Measurements from ENCODE around the gene APOD. TPM values are rescaled to one million over a fixed set of nuclear protein-coding genes. Genes with fewer than 3 reads are reported as not detected.

APOD gene
- total and polyA plus RNA-seq, 2 donors from 2014 or later: 12.9 to 24.4 TPM

GRCh38 chr3:195540027-195540426 is 43.7 kb downstream of the APOD start:
- H3K9ac ChIP-seq (ENCODE audit: low read length in 3 of 3): no peak overlapping the region
- H3K4me1 ChIP-seq (ENCODE audit: control insufficient read depth in 2 of 3, insufficient read depth in 2 of 3, low read depth in 1 of 3, low read length in 3 of 3): peaks cover 0 to 15% (median 8%) of the 10 kb centered on the region in 3 donors
- no peak for TF ChIP-seq CTCF (IDR thresholded peaks at IDR 0.05; ENCODE audit: borderline replicate concordance, extremely low read depth, insufficient read depth)
- FAIRE-seq (no peak), DNase-seq (no peak)
- intact Hi-C loops (cut with DNase I): no loop called here
- no peak overlapping the region for H3K4me3 ChIP-seq (ENCODE audit: low read length in 3 of 3)
- no peak overlapping the region for H3K27ac ChIP-seq (ENCODE audit: low read depth in 2 of 2, low read length in 2 of 2)
- no peaks in the 10 kb centered on the region for H3K27me3 ChIP-seq (ENCODE audit: control insufficient read depth, insufficient read depth, low read length)
- no peaks in the 10 kb centered on the region for H3K9me3 ChIP-seq (ENCODE audit: control insufficient read depth in 2 of 3, insufficient read depth in 1 of 3, low read length in 3 of 3)
- no peaks in the 10 kb centered on the region for H3K36me3 ChIP-seq (ENCODE audit: control insufficient read depth in 2 of 3, insufficient read depth in 3 of 3, low read length in 3 of 3)

GRCh38 chr3:195539479-195539878 is 44.3 kb downstream of the APOD start:
- Histone ChIP-seq H3K9ac (ENCODE audit: low read length in 3 of 3) (no peak overlapping the region), H3K27me3 (ENCODE audit: control insufficient read depth, insufficient read depth, low read length) (no peaks in the 10 kb centered on the region), H3K27ac (ENCODE audit: low read depth in 2 of 2, low read length in 2 of 2) (no peak overlapping the region), H3K4me1 (ENCODE audit: control insufficient read depth in 2 of 3, insufficient read depth in 2 of 3, low read depth in 1 of 3, low read length in 3 of 3) (peaks cover 0 to 11% (median 8%) of the 10 kb centered on the region in 3 donors), H3K9me3 (ENCODE audit: control insufficient read depth in 2 of 3, insufficient read depth in 1 of 3, low read length in 3 of 3) (no peaks in the 10 kb centered on the region), H3K4me3 (ENCODE audit: low read length in 3 of 3) (no peak overlapping the region), H3K36me3 (ENCODE audit: control insufficient read depth in 2 of 3, insufficient read depth in 3 of 3, low read length in 3 of 3) (no peaks in the 10 kb centered on the region)
- FAIRE-seq (no peak), DNase-seq (no peak)
- intact Hi-C loops (cut with DNase I): no loop called here
- TF ChIP-seq CTCF (IDR thresholded peaks at IDR 0.05; ENCODE audit: borderline replicate concordance, extremely low read depth, insufficient read depth): no peak

GRCh38 chr3:195537995-195538394 is 45.7 kb downstream of the APOD start:
- FAIRE-seq: no peak
- intact Hi-C loops (cut with DNase I): no loop called here
- no peak for TF ChIP-seq CTCF (IDR thresholded peaks at IDR 0.05; ENCODE audit: borderline replicate concordance, extremely low read depth, insufficient read depth)
- Histone ChIP-seq H3K4me1 (ENCODE audit: control insufficient read depth in 2 of 3, insufficient read depth in 2 of 3, low read depth in 1 of 3, low read length in 3 of 3) (peaks cover 0 to 9% (median 8%) of the 10 kb centered on the region in 3 donors), H3K9ac (ENCODE audit: low read length in 3 of 3) (no peak overlapping the region), H3K36me3 (ENCODE audit: control insufficient read depth in 2 of 3, insufficient read depth in 3 of 3, low read length in 3 of 3) (no peaks in the 10 kb centered on the region), H3K4me3 (ENCODE audit: low read length in 3 of 3) (no peak overlapping the region), H3K9me3 (ENCODE audit: control insufficient read depth in 2 of 3, insufficient read depth in 1 of 3, low read length in 3 of 3) (no peaks in the 10 kb centered on the region), H3K27me3 (ENCODE audit: control insufficient read depth, insufficient read depth, low read length) (no peaks in the 10 kb centered on the region), H3K27ac (ENCODE audit: low read depth in 2 of 2, low read length in 2 of 2) (no peak overlapping the region)
- DNase-seq: no peak

GRCh38 chr3:195535293-195535692 is 48.4 kb downstream of the APOD start:
- Histone ChIP-seq H3K27ac (ENCODE audit: low read depth in 2 of 2, low read length in 2 of 2) (no peak overlapping the region), H3K4me3 (ENCODE audit: low read length in 3 of 3) (no peak overlapping the region), H3K4me1 (ENCODE audit: control insufficient read depth in 2 of 3, insufficient read depth in 2 of 3, low read depth in 1 of 3, low read length in 3 of 3) (peaks cover 0 to 6% (median 6%) of the 10 kb centered on the region in 3 donors), H3K9me3 (ENCODE audit: control insufficient read depth in 2 of 3, insufficient read depth in 1 of 3, low read length in 3 of 3) (no peaks in the 10 kb centered on the region), H3K27me3 (ENCODE audit: control insufficient read depth, insufficient read depth, low read length) (no peaks in the 10 kb centered on the region), H3K9ac (ENCODE audit: low read length in 3 of 3) (no peak overlapping the region), H3K36me3 (ENCODE audit: control insufficient read depth in 2 of 3, insufficient read depth in 3 of 3, low read length in 3 of 3) (no peaks in the 10 kb centered on the region)
- DNase-seq (no peak), FAIRE-seq (no peak)
- TF ChIP-seq CTCF (IDR thresholded peaks at IDR 0.05; ENCODE audit: borderline replicate concordance, extremely low read depth, insufficient read depth): no peak
- intact Hi-C loops (cut with DNase I): no loop called here

Measured in kidney (tissue), 14 donors.